ENCODE measurements around the gene KRT17. TPM values are rescaled to one million over a fixed set of nuclear protein-coding genes. Genes with fewer than 3 reads are reported as not detected.
A peak's percentile ranks its signal among the peaks of the same experiment; 100 is the strongest.
"Not testable (repeated sequence)": the region's sequence is repeated elsewhere in the genome, so short reads cannot be mapped to it uniquely, and the experiment has no call there.

Gene KRT17
- total RNA-seq, 1 experiment from 2014 or later: 3,176 TPM

DNA sequence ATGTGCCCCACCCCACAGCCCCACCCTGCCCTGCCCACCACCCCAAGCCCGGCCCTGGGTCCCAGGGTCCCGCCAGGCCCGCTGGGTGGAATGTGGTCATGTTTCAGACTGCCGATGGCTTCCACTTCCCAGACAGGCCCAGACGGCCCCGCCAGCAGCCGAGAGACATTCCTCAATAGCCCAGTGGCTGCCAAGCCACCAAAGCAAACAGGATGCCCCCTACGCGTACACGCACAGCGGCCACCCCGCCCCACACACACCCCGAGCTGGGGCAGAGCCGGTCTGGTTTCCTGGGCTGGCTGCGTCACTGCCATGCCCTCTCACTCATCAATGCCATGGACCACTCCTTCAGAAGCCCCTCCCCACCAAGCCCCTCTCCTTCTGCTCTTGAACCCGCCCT is 1.2 kb upstream of the KRT17 start:
- DNase-seq (ENCODE audit: low read depth in 1 of 2, low spot score in 2 of 2): peak; percentile 79 to 94
- no peaks in the 10 kb centered on the region for H3K9me3 ChIP-seq (replicated peaks)
- H3K4me3 ChIP-seq: no peak overlapping the region
- H3K27me3 ChIP-seq (replicated peaks): no peaks in the 10 kb centered on the region
- peak overlapping the region; percentile 87 for H3K27ac ChIP-seq
- peaks cover 30% of the 10 kb centered on the region for H3K36me3 ChIP-seq
- peaks cover 51% of the 10 kb centered on the region for H3K4me1 ChIP-seq (replicated peaks)

DNA sequence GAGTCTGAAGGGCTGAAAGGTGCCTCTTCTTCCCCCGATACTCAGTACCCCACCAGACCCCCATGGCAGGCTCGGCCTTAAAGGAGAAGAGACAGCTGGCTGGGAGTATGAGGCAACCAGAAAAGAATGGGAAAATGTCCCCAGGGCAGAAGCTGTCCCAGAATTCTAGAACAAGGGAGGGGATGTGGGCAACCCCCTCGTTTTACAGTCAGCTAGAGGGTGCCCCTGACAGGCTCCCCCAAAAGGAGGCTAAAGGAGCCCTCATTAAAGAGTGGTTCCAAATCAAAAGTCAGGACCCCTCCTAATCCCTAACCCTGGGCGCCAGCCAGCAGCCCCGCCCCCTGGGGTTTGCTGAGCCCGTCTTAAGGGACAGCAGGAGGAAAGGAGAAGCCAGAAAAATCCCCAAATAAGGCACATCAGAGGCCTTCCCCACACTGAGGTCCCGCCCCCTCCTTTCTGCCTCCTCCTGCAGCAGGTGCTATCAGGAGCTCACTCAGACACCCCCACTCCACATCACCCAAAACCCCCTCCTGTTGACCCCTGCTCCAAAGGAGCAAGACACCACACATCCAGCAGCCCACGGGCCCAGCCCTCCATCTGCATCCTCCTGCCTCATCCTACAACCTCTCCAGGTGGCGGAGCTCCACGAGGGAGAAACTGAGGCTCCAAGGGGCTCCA is 1.1 kb downstream of the KRT17 start:
- not testable (repeated sequence) for H3K9me3 ChIP-seq (replicated peaks); H3K27ac ChIP-seq; H3K27me3 ChIP-seq (replicated peaks)
- DNase-seq (ENCODE audit: low read depth in 1 of 2, low spot score in 2 of 2): peak; percentile 45 to 51
- peaks cover 71% of the 10 kb centered on the region for H3K4me1 ChIP-seq (replicated peaks)
- H3K4me3 ChIP-seq: peak overlapping the region; percentile 42
- H3K36me3 ChIP-seq: peaks cover 46% of the 10 kb centered on the region

- H3K9me3 ChIP-seq (replicated peaks); H3K27ac ChIP-seq; H3K27me3 ChIP-seq (replicated peaks): not testable (repeated sequence)
- peak in 1 of 2 experiments; percentile 46 for DNase-seq (ENCODE audit: low read depth in 1 of 2, low spot score in 2 of 2)
- Histone ChIP-seq H3K36me3 (peaks cover 46% of the 10 kb centered on the region), H3K4me3 (peak overlapping the region; percentile 42), H3K4me1 (replicated peaks) (peaks cover 73% of the 10 kb centered on the region)
These were observed 1.8 kb downstream of the KRT17 start for GRCh38 chr17:41622340-41623183.

DNA sequence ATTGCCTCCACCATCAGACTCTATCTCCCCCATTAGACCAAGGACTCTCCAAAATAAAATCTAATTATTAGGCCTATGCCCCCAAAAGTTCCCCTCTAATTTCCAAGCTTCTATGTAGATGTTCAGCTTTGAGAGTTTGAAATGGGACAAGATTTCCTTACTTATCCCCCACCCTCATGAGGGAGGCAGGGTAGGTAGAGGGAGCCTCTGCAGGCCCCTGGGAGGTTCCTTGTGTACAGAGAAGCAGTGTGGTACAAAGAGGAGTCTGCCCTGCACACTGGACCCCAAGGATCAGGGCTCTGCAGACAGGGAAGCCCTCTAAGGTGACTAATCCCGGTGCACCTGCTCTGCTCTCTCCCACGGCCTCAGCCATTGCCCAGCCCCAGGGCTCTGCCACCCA is 2.5 kb downstream of the KRT17 start:
- Histone ChIP-seq H3K4me1 (replicated peaks) (peaks cover 66% of the 10 kb centered on the region), H3K27ac (no peak overlapping the region), H3K36me3 (peaks cover 46% of the 10 kb centered on the region), H3K9me3 (replicated peaks) (no peaks in the 10 kb centered on the region), H3K27me3 (replicated peaks) (no peaks in the 10 kb centered on the region), H3K4me3 (peak overlapping the region; percentile 42)
- DNase-seq (ENCODE audit: low read depth in 1 of 2, low spot score in 2 of 2): no peak

DNA sequence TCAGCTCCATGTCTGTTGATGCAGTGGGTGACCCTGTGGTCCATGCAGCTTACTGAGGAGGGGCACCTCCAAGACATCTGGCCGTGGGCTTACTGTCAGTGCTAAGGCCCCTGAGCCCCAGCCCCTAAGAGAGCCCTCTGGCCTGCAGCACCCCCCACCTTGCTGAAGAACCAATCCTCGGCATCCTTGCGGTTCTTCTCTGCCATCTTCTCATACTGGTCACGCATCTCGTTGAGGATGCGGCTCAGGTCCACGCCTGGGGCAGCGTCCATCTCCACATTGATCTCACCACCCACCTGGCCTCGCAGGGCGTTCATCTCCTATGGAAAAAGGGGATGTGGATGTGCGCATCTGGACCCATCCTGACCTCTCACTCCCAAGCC is 2.9 kb downstream of the KRT17 start:
- H3K36me3 ChIP-seq: peaks cover 46% of the 10 kb centered on the region
- not testable (repeated sequence) for H3K27me3 ChIP-seq (replicated peaks); DNase-seq (ENCODE audit: low read depth in 1 of 2, low spot score in 2 of 2)

GRCh38 chr17:41620583-41621434 is 3.6 kb downstream of the KRT17 start:
- Histone ChIP-seq H3K4me1 (replicated peaks) (peaks cover 55% of the 10 kb centered on the region), H3K4me3 (no peak overlapping the region), H3K27me3 (replicated peaks) (no peaks in the 10 kb centered on the region), H3K27ac (no peak overlapping the region), H3K9me3 (replicated peaks) (no peaks in the 10 kb centered on the region), H3K36me3 (peaks cover 46% of the 10 kb centered on the region)
- peak; percentile 35 to 44 for DNase-seq (ENCODE audit: low read depth in 1 of 2, low spot score in 2 of 2)

More for the DNA sequence above, 2.9 kb downstream of the KRT17 start:
- peaks cover 61% of the 10 kb centered on the region for H3K4me1 ChIP-seq (replicated peaks)
- H3K4me3 ChIP-seq; H3K9me3 ChIP-seq (replicated peaks); H3K27ac ChIP-seq: not testable (repeated sequence)

DNA sequence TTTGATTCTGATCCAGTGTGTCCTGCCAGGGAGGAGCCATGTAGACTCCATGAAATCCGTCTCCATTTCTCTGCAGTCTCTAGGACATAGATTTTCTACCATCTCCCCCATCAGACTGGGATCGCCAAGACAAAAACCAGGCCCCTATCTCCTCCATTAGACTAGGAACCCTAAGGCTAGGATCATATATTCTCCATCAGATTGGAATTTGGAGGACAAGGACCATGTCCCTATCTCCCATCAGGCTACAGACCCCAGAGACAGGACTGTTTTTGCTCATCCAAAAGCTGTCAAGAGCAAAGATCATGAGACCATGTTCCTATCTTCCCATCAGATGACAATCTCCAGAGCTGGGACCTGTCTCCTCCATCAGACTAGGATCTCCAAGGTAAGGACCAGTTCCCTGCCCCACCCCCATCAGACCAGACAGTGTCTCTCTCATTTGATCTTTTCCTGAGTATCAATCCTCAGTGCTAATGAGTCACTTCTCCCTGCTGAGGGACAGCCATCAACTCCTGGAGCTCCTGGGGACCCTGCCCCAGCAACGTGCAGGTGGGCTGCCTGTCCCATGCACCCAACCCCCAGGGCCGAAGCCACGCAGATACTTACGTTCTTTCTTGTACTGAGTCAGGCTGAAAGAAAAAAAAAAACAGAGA is 4.3 kb downstream of the KRT17 start:
- H3K27ac ChIP-seq; H3K9me3 ChIP-seq (replicated peaks); H3K4me3 ChIP-seq; H3K27me3 ChIP-seq (replicated peaks): not testable (repeated sequence)
- peak in 1 of 2 experiments; percentile 28 for DNase-seq (ENCODE audit: low read depth in 1 of 2, low spot score in 2 of 2)
- Histone ChIP-seq H3K36me3 (peaks cover 46% of the 10 kb centered on the region), H3K4me1 (replicated peaks) (peaks cover 48% of the 10 kb centered on the region)

DNA sequence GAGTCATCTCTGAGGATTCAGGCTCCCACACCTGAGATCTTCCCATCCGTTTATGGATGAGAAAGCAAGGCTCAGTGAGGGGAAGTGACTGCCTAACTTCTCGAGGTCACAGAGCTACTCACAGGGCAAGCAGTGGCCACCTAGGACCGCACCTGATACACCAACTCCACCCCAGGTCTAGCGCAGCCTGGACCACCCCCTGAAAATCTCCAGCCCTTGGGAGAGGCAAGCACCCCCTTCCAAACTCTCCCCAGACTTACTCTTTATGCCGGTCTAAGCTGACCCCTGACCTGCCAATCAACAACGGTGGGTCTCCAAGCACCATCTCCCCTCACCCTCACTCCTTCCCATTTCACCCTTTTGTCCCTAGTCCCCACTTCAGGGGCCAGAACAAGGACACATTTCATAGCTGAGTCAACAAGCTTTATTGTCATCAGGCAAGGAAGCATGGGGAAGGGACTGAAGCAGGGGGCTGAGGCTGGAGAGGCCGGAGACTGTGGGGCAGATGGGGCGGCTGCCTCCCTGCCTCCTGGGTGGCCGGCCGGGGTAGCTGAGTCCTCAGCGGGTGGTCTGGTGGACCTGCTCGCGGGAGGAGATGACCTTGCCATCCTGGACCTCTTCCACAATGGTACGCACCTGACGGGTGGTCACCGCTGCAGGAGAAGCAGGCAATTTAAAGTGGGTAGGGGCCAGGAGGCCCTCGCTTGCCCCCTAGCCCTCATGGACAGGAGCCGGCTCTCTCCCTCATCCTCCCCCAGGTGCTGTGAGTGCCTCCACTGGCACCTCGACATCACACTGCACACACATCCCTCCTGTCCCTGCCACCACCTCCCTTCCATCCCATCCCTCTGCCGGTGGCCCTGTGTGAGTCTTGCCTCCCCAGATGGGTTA is 5.1 kb downstream of the KRT17 start:
- Histone ChIP-seq H3K9me3 (replicated peaks) (no peaks in the 10 kb centered on the region), H3K36me3 (peaks cover 46% of the 10 kb centered on the region), H3K27me3 (replicated peaks) (no peaks in the 10 kb centered on the region), H3K27ac (no peak overlapping the region), H3K4me1 (replicated peaks) (peaks cover 45% of the 10 kb centered on the region), H3K4me3 (no peak overlapping the region)
- peak; percentile 81 to 83 for DNase-seq (ENCODE audit: low read depth in 1 of 2, low spot score in 2 of 2)

- H3K36me3 ChIP-seq: peaks cover 43% of the 10 kb centered on the region
- peak in 1 of 2 experiments; percentile 55 for DNase-seq (ENCODE audit: low read depth in 1 of 2, low spot score in 2 of 2)
- H3K27me3 ChIP-seq (replicated peaks): no peaks in the 10 kb centered on the region
- H3K9me3 ChIP-seq (replicated peaks): no peaks in the 10 kb centered on the region
- no peak overlapping the region; the same call in 1 of the 2 replicates for H3K27ac ChIP-seq
- peaks cover 45% of the 10 kb centered on the region for H3K4me1 ChIP-seq (replicated peaks)
- no peak overlapping the region for H3K4me3 ChIP-seq
These were observed 5.9 kb downstream of the KRT17 start for GRCh38 chr17:41618341-41619035.

GRCh38 chr17:41617698-41618097 is 6.7 kb downstream of the KRT17 start:
- no peaks in the 10 kb centered on the region for H3K9me3 ChIP-seq (replicated peaks)
- H3K27ac ChIP-seq: no peak overlapping the region
- peak in 1 of 2 experiments; percentile 32 for DNase-seq (ENCODE audit: low read depth in 1 of 2, low spot score in 2 of 2)
- peaks cover 35% of the 10 kb centered on the region for H3K36me3 ChIP-seq
- no peak overlapping the region for H3K4me3 ChIP-seq
- H3K4me1 ChIP-seq (replicated peaks): peaks cover 52% of the 10 kb centered on the region
- H3K27me3 ChIP-seq (replicated peaks): no peaks in the 10 kb centered on the region

DNA sequence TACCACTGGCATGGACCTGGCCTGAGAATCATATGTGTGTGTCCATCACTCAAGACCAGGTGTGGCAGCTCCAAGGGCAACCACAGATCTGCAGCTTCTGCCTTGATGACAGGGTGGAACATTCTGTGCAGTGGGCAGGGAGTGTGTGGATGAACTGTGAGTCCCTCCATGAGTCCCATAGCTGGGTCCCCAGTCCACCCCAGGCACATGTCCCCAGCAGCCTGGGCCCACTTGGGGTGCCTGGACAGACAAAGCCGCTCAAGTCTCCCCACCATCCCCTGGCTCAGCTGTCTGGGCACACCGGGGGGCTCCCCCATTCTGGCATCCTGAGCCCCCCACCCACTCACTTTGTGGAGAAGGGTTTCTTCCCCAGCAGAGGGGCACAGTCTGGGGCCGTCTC is 7.2 kb downstream of the KRT17 start:
- peaks cover 51% of the 10 kb centered on the region for H3K4me1 ChIP-seq (replicated peaks)
- no peak overlapping the region for H3K27ac ChIP-seq

GRCh38 chr17:41616486-41616885 is 7.9 kb downstream of the KRT17 start:
- Histone ChIP-seq H3K36me3 (peaks cover 25% of the 10 kb centered on the region), H3K4me1 (replicated peaks) (peaks cover 45% of the 10 kb centered on the region)
- H3K9me3 ChIP-seq (replicated peaks); H3K27ac ChIP-seq; H3K4me3 ChIP-seq; DNase-seq (ENCODE audit: low read depth in 1 of 2, low spot score in 2 of 2); H3K27me3 ChIP-seq (replicated peaks): not testable (repeated sequence)

More for the DNA sequence above, 7.2 kb downstream of the KRT17 start:
- no peaks in the 10 kb centered on the region for H3K27me3 ChIP-seq (replicated peaks)
- H3K36me3 ChIP-seq: peaks cover 31% of the 10 kb centered on the region
- H3K4me3 ChIP-seq: no peak overlapping the region
- H3K9me3 ChIP-seq (replicated peaks): no peaks in the 10 kb centered on the region
- DNase-seq (ENCODE audit: low read depth in 1 of 2, low spot score in 2 of 2): no peak
